IPS DF 6.9 (cell line): ENCODE results near the gene TBX6.

Source experiments
- DNase-seq: peaks from one replicate; pipeline ENCODE4 v3.0.0-alpha.2; 2013; ENCODE audit warnings: low read depth, low spot score
- H3K27ac ChIP-seq: one replicate; pipeline ENCODE4 v1.5.1; 2013; ENCODE audit warnings: low read length, control low read depth
- H3K27me3 ChIP-seq: 2 replicates; pipeline ENCODE4 v1.6.1; 2013; ENCODE audit warnings: mild to moderate bottlenecking, low read length; ENCODE audit not compliant: control insufficient read depth, insufficient read depth
- H3K36me3 ChIP-seq: 2 replicates; pipeline ENCODE4 v1.6.1; 2013; ENCODE audit warnings: low read length; ENCODE audit not compliant: control insufficient read depth, insufficient read depth
- H3K4me1 ChIP-seq: 2 replicates; pipeline ENCODE4 v1.6.1; 2013; ENCODE audit warnings: low read length; ENCODE audit not compliant: control insufficient read depth, insufficient read depth
- H3K4me3 ChIP-seq: 2 replicates; pipeline ENCODE4 v1.5.1; 2013; ENCODE audit warnings: mild to moderate bottlenecking, low read length
- H3K9me3 ChIP-seq: 2 replicates; pipeline ENCODE4 v1.6.1; 2013; ENCODE audit warnings: low read length, inconsistent platforms; ENCODE audit not compliant: control insufficient read depth, insufficient read depth
- WGBS: extraction: QIAGEN DNeasy Blood & Tissue Kit; methylation state at CpG from one replicate; pipeline ENCODE4 v1.1.7; 2013; ENCODE audit warnings: mixed read lengths, missing lambda C conversion rate; ENCODE audit not compliant: insufficient read length, insufficient coverage; 5-methylcytosine and 5-hydroxymethylcytosine counted together

The TBX6 gene

GRCh38 chr16:30065102-30065942 is 26.4 kb downstream of the TBX6 start, which contains the start of gene ALDOA:
ALDOA (plus strand) TSS chr16:30065760; CDS start chr16:30066898, 1,138 bp downstream.
- Histone ChIP-seq H3K27me3 (no peaks in the 10 kb centered on the region), H3K36me3 (peaks cover 30% of the 10 kb centered on the region), H3K4me1 (peaks cover 6% of the 10 kb centered on the region), H3K9me3 (no peaks in the 10 kb centered on the region), H3K27ac (no peak within 1 kb of the TSS), H3K4me3 (peak within 1 kb of the TSS; percentile 92)
- no CpG with 5 or more reads among the region's 99 CpGs for WGBS
- peak; percentile 73 for DNase-seq

GRCh38 chr16:30064729-30065101 is 27.0 kb downstream of the TBX6 start:
- DNase-seq, result no peak
- H3K4me1 ChIP-seq, result peaks cover 6% of the 10 kb centered on the region
- H3K27me3 ChIP-seq, result no peaks in the 10 kb centered on the region
- peak overlapping the region; percentile 92; the same call in 1 of the 2 replicates for H3K4me3 ChIP-seq
- no CpG with 5 or more reads among the region's 25 CpGs for WGBS
- H3K9me3 ChIP-seq, result no peaks in the 10 kb centered on the region
- H3K36me3 ChIP-seq, result peaks cover 24% of the 10 kb centered on the region
- H3K27ac ChIP-seq, result no peak overlapping the region

DNA sequence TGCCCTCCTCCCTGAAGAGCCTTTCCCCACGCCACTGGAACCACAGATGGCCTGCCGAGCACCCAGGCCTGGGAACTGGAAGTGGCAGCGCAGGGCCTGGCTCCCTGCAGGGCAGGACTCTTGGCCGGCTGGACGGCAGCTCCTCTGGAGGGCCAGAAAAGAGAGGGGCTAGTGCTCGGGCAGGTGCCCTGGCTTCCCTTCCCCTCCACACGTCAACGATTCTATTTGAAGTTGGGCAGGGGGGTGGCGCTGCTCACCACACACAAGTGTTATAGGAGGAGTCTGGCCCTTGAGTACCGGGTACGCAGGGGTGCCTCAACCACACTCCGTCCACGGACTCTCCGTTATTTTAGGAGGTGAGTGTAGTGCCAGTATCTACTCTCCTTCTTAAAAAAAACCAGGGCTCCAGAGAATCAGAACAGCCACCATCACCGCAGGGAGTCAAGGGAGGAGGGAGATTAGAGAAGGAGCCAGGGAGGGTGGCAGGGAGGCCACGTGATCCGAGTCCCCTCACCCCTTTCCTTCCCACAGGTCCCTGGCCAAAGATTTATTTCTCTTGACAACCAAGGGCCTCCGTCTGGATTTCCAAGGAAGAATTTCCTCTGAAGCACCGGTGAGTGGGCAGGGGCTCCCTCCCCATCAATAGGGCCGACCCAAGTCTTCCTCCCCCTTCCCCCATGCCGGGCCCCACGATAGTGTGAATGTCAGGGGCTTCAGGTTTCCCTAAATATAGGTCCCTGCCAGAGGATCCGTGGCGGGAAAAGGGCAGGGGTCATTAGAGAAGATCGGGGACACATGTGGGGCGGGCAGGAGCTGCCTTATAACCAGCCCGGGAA is 27.6 kb downstream of the TBX6 start:
- H3K9me3 ChIP-seq, result no peaks in the 10 kb centered on the region
- peak overlapping the region; percentile 92; the same call in 1 of the 2 replicates for H3K4me3 ChIP-seq
- H3K27ac ChIP-seq, result no peak overlapping the region
- WGBS, result no CpG with 5 or more reads among the region's 27 CpGs
- H3K36me3 ChIP-seq, result peaks cover 18% of the 10 kb centered on the region
- no peaks in the 10 kb centered on the region for H3K27me3 ChIP-seq
- no peak for DNase-seq
- H3K4me1 ChIP-seq, result peaks cover 6% of the 10 kb centered on the region

GRCh38 chr16:30063278-30063892 is 28.3 kb downstream of the TBX6 start:
- WGBS, result no CpG with 5 or more reads among the region's 12 CpGs
- peaks cover 6% of the 10 kb centered on the region for H3K4me1 ChIP-seq
- H3K27me3 ChIP-seq, result no peaks in the 10 kb centered on the region
- no peak for DNase-seq
- H3K4me3 ChIP-seq, result peak overlapping the region; percentile 92; the same call in 1 of the 2 replicates
- H3K36me3 ChIP-seq, result peaks cover 11% of the 10 kb centered on the region
- H3K27ac ChIP-seq, result no peak overlapping the region
- H3K9me3 ChIP-seq, result no peaks in the 10 kb centered on the region

DNA sequence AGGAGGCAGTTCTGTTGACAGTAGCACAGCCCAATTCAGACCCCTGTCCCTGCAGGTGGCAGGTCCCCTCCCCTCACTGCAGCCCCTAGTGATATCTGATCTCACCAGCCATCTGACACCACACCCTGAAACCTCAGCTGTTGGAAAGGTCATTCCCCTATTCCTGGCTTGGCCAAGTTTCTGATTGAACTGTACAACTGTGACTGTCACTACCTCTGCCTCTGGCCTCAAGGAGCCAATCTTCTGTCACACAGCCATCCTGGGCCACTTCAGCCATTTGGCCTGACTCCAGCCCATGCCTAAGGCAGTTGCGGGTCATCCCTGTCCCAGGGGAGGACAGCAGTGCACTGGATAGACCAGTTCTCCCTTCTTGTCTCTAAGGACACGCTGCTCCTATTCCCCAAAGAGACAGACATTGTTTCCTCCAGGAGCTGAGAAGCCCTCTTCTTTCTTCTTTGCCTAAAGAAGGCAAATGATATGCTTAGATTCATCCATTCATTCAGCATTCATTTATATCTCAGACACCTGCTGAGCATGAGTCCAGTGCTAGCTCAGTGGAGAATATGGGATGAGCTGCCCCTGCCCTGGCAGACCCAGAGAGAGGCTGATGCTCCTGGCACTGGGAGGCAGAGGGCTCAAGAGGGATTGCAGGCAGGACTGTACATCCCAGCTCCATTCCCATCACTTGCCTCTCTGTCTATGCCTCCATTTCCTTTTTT is 30.7 kb downstream of the TBX6 start:
- no CpG with 5 or more reads among the region's 2 CpGs for WGBS
- DNase-seq, result no peak

DNA sequence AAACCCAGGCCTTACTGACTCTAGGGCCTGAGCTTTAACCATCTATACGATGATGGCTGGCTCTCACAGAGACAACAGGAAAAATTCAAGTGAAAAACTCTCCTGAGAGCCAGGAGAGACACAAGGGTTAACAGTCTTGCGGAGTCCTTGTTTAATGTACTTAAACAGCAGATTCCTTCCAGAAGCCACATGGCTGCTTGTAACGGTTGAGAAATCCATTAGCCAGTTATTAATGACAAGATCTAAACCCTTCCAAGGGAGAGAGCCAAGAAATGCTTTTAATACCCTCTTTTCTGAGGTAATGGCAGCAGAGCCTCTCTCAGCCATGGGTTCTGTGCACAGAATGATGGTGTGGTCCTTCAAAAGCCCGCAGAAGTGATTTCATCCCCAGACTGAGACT is 31.4 kb downstream of the TBX6 start:
- no peak overlapping the region for H3K27ac ChIP-seq
- no peak overlapping the region for H3K4me3 ChIP-seq
- peaks cover 6% of the 10 kb centered on the region for H3K4me1 ChIP-seq
- no peaks in the 10 kb centered on the region for H3K36me3 ChIP-seq
- no peaks in the 10 kb centered on the region for H3K27me3 ChIP-seq
- no peaks in the 10 kb centered on the region for H3K9me3 ChIP-seq
- WGBS, result no CpG with 5 or more reads among the region's 4 CpGs
- no peak for DNase-seq

More for the DNA sequence above, 30.7 kb downstream of the TBX6 start:
- no peak overlapping the region for H3K27ac ChIP-seq
- peaks cover 6% of the 10 kb centered on the region for H3K4me1 ChIP-seq
- H3K9me3 ChIP-seq, result no peaks in the 10 kb centered on the region
- H3K36me3 ChIP-seq, result no peaks in the 10 kb centered on the region
- H3K4me3 ChIP-seq, result no peak overlapping the region
- no peaks in the 10 kb centered on the region for H3K27me3 ChIP-seq

- Histone ChIP-seq H3K4me1 (no peaks in the 10 kb centered on the region), H3K27me3 (no peaks in the 10 kb centered on the region), H3K4me3 (no peak overlapping the region), H3K27ac (no peak overlapping the region), H3K36me3 (no peaks in the 10 kb centered on the region), H3K9me3 (no peaks in the 10 kb centered on the region)
- no peak for DNase-seq
- WGBS, result no CpG with 5 or more reads among the region's 10 CpGs
Observed at GRCh38 chr16:30054959-30055553, 36.7 kb downstream of the TBX6 start.

GRCh38 chr16:30054451-30054850 is 37.3 kb downstream of the TBX6 start:
- WGBS, result no CpG with 5 or more reads among the region's 8 CpGs

DNA sequence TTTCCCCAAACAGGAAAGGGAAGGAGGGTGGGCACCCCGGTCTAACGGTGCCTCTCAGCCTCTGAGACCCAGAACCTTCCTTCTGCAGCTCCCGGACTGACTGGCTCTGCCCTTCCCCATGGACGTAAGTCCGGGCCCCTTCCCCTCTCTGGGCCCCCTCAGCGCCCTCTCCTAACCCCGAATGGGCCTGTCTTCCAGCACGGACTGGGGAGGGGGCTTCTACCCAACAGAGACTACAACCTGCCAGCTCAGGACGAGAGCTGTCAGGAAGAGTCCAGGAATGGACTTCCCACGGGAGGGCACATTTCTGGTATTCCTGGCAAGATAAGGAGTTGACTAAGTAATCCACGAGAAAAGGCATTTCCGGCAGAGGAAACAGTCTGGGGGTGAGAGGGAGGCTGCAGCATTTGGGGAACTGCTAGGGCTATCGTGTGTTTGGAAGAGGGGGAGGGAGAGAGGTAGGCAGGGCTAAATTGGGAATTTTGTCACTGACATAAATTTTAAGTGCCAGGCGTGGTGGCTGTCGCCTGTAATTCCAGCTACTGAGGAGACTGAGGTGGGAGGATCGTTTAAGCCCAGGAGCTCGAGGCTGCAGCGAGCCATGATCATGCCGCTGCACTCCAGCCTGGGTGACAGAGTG is 38.2 kb downstream of the TBX6 start:
- no CpG with 5 or more reads among the region's 19 CpGs for WGBS
- DNase-seq, result no peak

More at GRCh38 chr16:30054451-30054850, 37.3 kb downstream of the TBX6 start:
- Histone ChIP-seq H3K27ac (no peak overlapping the region), H3K4me3 (no peak overlapping the region), H3K4me1 (no peaks in the 10 kb centered on the region), H3K9me3 (no peaks in the 10 kb centered on the region), H3K27me3 (no peaks in the 10 kb centered on the region), H3K36me3 (no peaks in the 10 kb centered on the region)
- DNase-seq, result no peak

More for the DNA sequence above, 38.2 kb downstream of the TBX6 start:
- Histone ChIP-seq H3K4me3 (peak overlapping the region; percentile 69; the same call in 1 of the 2 replicates), H3K36me3 (no peaks in the 10 kb centered on the region), H3K27me3 (no peaks in the 10 kb centered on the region), H3K9me3 (no peaks in the 10 kb centered on the region), H3K27ac (no peak overlapping the region), H3K4me1 (no peaks in the 10 kb centered on the region)
